HepG2 (cell line): Measurements from ENCODE around the gene HS3ST3B1. TPM values are rescaled to one million over a fixed set of nuclear protein-coding genes. Genes with fewer than 3 reads are reported as not detected.

Experiments used
- CENPT ChIP-seq: sonication (generic); formaldehyde crosslinking; IDR thresholded peaks from 2 replicates; pipeline ENCODE4 v1.8.0; 2022; ENCODE audit warnings: low read depth, mild to moderate bottlenecking, moderate library complexity, missing genetic modification reagents
- DMAP1 ChIP-seq: IDR thresholded peaks from 2 replicates; pipeline ENCODE4 v1.6.1; 2016
- FOXO1 ChIP-seq: sonication (generic); formaldehyde crosslinking; IDR thresholded peaks from 2 replicates; pipeline ENCODE4 v1.4.0; 2020; ENCODE audit warnings: missing genetic modification reagents
- GRHL1 ChIP-seq: sonication (generic); formaldehyde crosslinking; conservative IDR thresholded peaks from 2 replicates; pipeline ENCODE4 v1.8.0; 2022; ENCODE audit warnings: missing genetic modification reagents
- HNRNPH1 ChIP-seq: fragments of 200-400 bp; formaldehyde crosslinking; optimal IDR thresholded peaks from 2 replicates; pipeline ENCODE3; 2017; ENCODE audit warnings: mild to moderate bottlenecking, low read depth, low read length
- HOXA5 ChIP-seq: sonication (generic); formaldehyde crosslinking; IDR thresholded peaks from 2 replicates; pipeline ENCODE4 v1.4.0; 2020; ENCODE audit warnings: missing genetic modification reagents
- MTA3 ChIP-seq: sonication (generic); formaldehyde crosslinking; IDR thresholded peaks from 2 replicates; pipeline ENCODE4 v1.4.0; 2020; ENCODE audit warnings: missing genetic modification reagents
- NCOA2 ChIP-seq: sonication (generic); formaldehyde crosslinking; IDR thresholded peaks from 2 replicates; pipeline ENCODE4 v1.8.0; 2022; ENCODE audit warnings: inconsistent platforms
- NR2C2 ChIP-seq: sonication (generic); formaldehyde crosslinking; IDR thresholded peaks from 2 replicates; pipeline ENCODE4 v1.4.0; 2020; ENCODE audit warnings: missing genetic modification reagents, mild to moderate bottlenecking, moderate library complexity, borderline replicate concordance
- PAWR ChIP-seq: sonication (generic); formaldehyde crosslinking; IDR thresholded peaks from 2 replicates; pipeline ENCODE4 v1.4.0; 2020; ENCODE audit warnings: missing genetic modification reagents, mild to moderate bottlenecking, borderline replicate concordance
- SCMH1 ChIP-seq: sonication (generic); formaldehyde crosslinking; IDR thresholded peaks from 2 replicates; pipeline ENCODE4 v1.9.0; 2021; ENCODE audit warnings: missing genetic modification reagents, mild to moderate bottlenecking, borderline replicate concordance
- TBX2 ChIP-seq: sonication (generic); formaldehyde crosslinking; IDR thresholded peaks from 2 replicates; pipeline ENCODE4 v1.5.0; 2020; ENCODE audit warnings: missing genetic modification reagents, mild to moderate bottlenecking, borderline replicate concordance
- TFDP2 ChIP-seq: sonication (generic); formaldehyde crosslinking; IDR thresholded peaks from 2 replicates; pipeline ENCODE4 v1.4.0; 2020; ENCODE audit warnings: missing genetic modification reagents
- ZNF234 ChIP-seq: sonication (generic); formaldehyde crosslinking; conservative IDR thresholded peaks from 2 replicates; pipeline ENCODE4 v1.5.1; 2020; ENCODE audit warnings: mild to moderate bottlenecking, missing genetic modification reagents
- ZNF503 ChIP-seq: sonication (generic); formaldehyde crosslinking; IDR thresholded peaks from 2 replicates; pipeline ENCODE4 v1.4.0; 2020; ENCODE audit warnings: missing genetic modification reagents
- ZNF512B ChIP-seq: sonication (generic); formaldehyde crosslinking; IDR thresholded peaks from 2 replicates; pipeline ENCODE4 v1.5.1; 2020; ENCODE audit warnings: missing genetic modification reagents, mild to moderate bottlenecking, borderline replicate concordance
- ZNF563 ChIP-seq: sonication (generic); formaldehyde crosslinking; IDR thresholded peaks from 2 replicates; pipeline ENCODE4 v1.8.0; 2022; ENCODE audit warnings: mild to moderate bottlenecking, moderate library complexity, missing genetic modification reagents
- ZNF607 ChIP-seq: sonication (generic); formaldehyde crosslinking; IDR thresholded peaks from 2 replicates; pipeline ENCODE4 v1.5.1; 2020; ENCODE audit warnings: missing genetic modification reagents, mild to moderate bottlenecking, borderline replicate concordance
- ZNF7 ChIP-seq: IDR thresholded peaks from 2 replicates; pipeline ENCODE4 v1.6.1; 2016; ENCODE audit warnings: missing biosample characterization, missing genetic modification reagents
- ZNF746 ChIP-seq: sonication (generic); formaldehyde crosslinking; IDR thresholded peaks from 2 replicates; pipeline ENCODE4 v1.8.0; 2022; ENCODE audit warnings: mild to moderate bottlenecking, missing genetic modification reagents
- ZNF790 ChIP-seq: sonication (generic); formaldehyde crosslinking; IDR thresholded peaks from 2 replicates; pipeline ENCODE4 v1.8.0; 2022; ENCODE audit warnings: missing genetic modification reagents, mild to moderate bottlenecking, borderline replicate concordance
- ZSCAN29 ChIP-seq: sonication (generic); formaldehyde crosslinking; conservative IDR thresholded peaks from 2 replicates; pipeline ENCODE4 v1.4.0; 2020; ENCODE audit warnings: mild to moderate bottlenecking, missing genetic modification reagents
- polyA plus RNA-seq, 8 experiments: library from polyadenylated mRNA; depleted of rRNA in 3 of 8; stranded (reverse) in 7 of 8; unstranded in 1 of 8; fragments of >200 nt; fragmentation: Illumina TruSeq in 4 of 8; extraction: Trizol in 4 of 8; gene quantifications; 2 replicates each; pipeline versions ENCODE4 v1.2.1 to v1.2.3, GENCODE V29; 2011 to 2016; ENCODE audit warnings: low read depth in 4 of 8, missing spikeins in 1 of 8, mixed read lengths in 1 of 8; ENCODE audit not compliant: insufficient read depth in 1 of 8
- total RNA-seq, 5 experiments: library from RNA; depleted of rRNA; stranded (reverse); fragments of >200 nt; fragmentation: Illumina TruSeq; extraction: Trizol; gene quantifications; 2 replicates each; pipeline ENCODE4 v1.2.3, GENCODE V29; 2016; ENCODE audit warnings: low read depth in 1 of 5

HS3ST3B1 gene
- total and polyA plus RNA-seq, 2 of the 13 experiments (the other 11 are each of a cell fraction or from before 2014, with no cell fraction given): 15.7 to 39.5 TPM

- TF ChIP-seq PAWR (CRISPR knock-in tag) (no peak), HOXA5 (CRISPR knock-in tag) (0 out of 2 replicates have a peak, but pooled peaks have one; percentile 40), ZNF512B (CRISPR knock-in tag) (no peak), DMAP1 (no peak), TFDP2 (CRISPR knock-in tag) (no peak), ZNF746 (no peak), SCMH1 (CRISPR knock-in tag) (no peak), MTA3 (CRISPR knock-in tag) (no peak), ZNF7 (CRISPR knock-in tag) (no peak), GRHL1 (CRISPR knock-in tag) (no peak), ZNF563 (CRISPR knock-in tag) (no peak), HNRNPH1 (no peak), CENPT (CRISPR knock-in tag) (no peak), TBX2 (CRISPR knock-in tag) (no peak; the same call in 1 of the 2 replicates), NR2C2 (no peak), ZNF503 (CRISPR knock-in tag) (no peak), ZSCAN29 (CRISPR knock-in tag) (no peak), NCOA2 (CRISPR knock-in tag) (peak; percentile 49), ZNF607 (CRISPR knock-in tag) (no peak), ZNF790 (CRISPR knock-in tag) (no peak), FOXO1 (CRISPR knock-in tag) (0 out of 2 replicates have a peak, but pooled peaks have one; percentile 15), ZNF234 (no peak)
Measured at GRCh38 chr17:14373614-14374259, 72.9 kb downstream of the HS3ST3B1 start (continued).
